ENCODE measurements around the gene TARS3.

Gene TARS3

DNA sequence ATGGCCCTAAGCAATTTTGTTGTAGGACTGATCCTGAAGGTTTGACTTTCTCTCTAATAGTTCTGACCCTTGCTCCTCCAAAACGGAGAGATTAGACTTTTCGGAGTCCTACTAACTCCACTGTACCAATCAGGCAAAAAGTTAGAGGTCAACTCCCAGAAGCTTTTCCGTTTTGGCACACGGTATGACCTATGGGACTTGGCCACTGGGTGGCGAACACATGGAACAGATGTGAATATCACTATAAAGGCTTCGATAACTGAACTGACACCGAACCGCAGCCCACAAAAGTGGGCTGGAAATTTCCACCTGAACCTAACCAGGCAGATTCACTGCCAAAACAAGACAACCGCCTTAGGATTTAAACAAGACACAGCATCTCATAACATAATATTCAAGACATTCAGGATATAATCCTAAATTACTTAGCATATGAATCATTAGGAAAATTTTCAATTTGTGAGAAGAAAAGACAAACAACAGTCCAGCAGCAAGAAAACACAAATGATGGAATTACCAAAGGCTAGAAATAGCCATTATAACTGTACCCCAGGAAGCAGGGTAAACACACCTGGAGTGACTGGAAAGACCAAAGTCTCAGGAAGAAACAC lies 59.9 kb downstream of the TARS3 start:
- TF ChIP-seq FOXP2 (optimal IDR thresholded peaks at IDR 0.05; ENCODE audit: borderline replicate concordance, extremely low read depth, extremely low read length, insufficient read depth) (no peak), REST (IDR thresholded peaks at IDR 0.05; ENCODE audit: insufficient read depth in 1 of 2, low read depth in 2 of 2, low read length in 2 of 2) (no peak), SIN3A (IDR thresholded peaks at IDR 0.05; ENCODE audit: borderline replicate concordance, insufficient read depth, low read length) (no peak), TAF1 (IDR thresholded peaks at IDR 0.05; ENCODE audit: borderline replicate concordance, insufficient read depth, low read length) (no peak), POLR2AphosphoS5 (IDR thresholded peaks at IDR 0.05; ENCODE audit: low read depth, low read length) (no peak)

DNA sequence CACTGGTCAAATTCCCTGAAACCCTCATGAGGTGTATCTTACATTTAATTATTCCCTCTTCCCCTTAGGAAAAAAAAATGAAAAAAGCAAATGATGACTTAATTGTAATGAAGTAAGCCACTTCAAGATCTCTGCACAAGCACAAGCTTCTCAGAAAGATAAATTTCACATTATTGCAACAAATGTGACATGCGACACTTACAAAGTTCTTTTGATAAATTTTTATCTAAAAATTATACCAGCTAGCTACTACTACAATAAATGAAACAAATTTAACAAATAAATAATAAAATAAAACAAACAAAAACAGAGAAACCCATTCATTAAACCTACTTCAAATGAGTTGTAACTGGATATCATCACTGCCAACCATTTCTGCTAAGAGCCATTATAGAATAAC lies 62.1 kb downstream of the TARS3 start:
- TF ChIP-seq POLR2AphosphoS5 (IDR thresholded peaks at IDR 0.05; ENCODE audit: low read depth, low read length) (no peak), REST (IDR thresholded peaks at IDR 0.05; ENCODE audit: insufficient read depth in 1 of 2, low read depth in 2 of 2, low read length in 2 of 2) (no peak), SIN3A (IDR thresholded peaks at IDR 0.05; ENCODE audit: borderline replicate concordance, insufficient read depth, low read length) (no peak), TAF1 (IDR thresholded peaks at IDR 0.05; ENCODE audit: borderline replicate concordance, insufficient read depth, low read length) (no peak), FOXP2 (optimal IDR thresholded peaks at IDR 0.05; ENCODE audit: borderline replicate concordance, extremely low read depth, extremely low read length, insufficient read depth) (no peak)

DNA sequence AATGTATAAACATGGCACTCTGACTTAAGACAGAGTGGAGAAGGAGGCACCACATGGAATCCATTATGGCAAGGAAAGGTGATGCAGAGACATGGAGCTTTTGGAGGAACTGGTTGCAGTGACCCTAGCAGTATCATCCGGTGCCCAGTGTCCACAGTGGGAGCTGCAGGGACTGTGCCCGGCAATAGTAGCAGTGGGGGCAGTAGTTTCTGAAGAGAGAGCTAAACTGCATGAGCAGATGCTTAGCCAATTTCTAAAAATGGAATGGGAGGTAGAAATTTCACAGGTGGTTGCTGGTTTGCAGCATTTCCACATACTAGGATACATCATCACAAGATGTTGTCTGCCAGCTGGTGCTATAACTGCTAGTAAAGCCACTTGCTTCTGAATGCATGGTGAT lies 64.3 kb downstream of the TARS3 start:
- no peak for TF ChIP-seq TAF1 (IDR thresholded peaks at IDR 0.05; ENCODE audit: borderline replicate concordance, insufficient read depth, low read length)
- TF ChIP-seq FOXP2 (optimal IDR thresholded peaks at IDR 0.05; ENCODE audit: borderline replicate concordance, extremely low read depth, extremely low read length, insufficient read depth): no peak
- no peak for TF ChIP-seq REST (IDR thresholded peaks at IDR 0.05; ENCODE audit: insufficient read depth in 1 of 2, low read depth in 2 of 2, low read length in 2 of 2)
- TF ChIP-seq POLR2AphosphoS5 (IDR thresholded peaks at IDR 0.05; ENCODE audit: low read depth, low read length): no peak
- TF ChIP-seq SIN3A (IDR thresholded peaks at IDR 0.05; ENCODE audit: borderline replicate concordance, insufficient read depth, low read length): no peak

DNA sequence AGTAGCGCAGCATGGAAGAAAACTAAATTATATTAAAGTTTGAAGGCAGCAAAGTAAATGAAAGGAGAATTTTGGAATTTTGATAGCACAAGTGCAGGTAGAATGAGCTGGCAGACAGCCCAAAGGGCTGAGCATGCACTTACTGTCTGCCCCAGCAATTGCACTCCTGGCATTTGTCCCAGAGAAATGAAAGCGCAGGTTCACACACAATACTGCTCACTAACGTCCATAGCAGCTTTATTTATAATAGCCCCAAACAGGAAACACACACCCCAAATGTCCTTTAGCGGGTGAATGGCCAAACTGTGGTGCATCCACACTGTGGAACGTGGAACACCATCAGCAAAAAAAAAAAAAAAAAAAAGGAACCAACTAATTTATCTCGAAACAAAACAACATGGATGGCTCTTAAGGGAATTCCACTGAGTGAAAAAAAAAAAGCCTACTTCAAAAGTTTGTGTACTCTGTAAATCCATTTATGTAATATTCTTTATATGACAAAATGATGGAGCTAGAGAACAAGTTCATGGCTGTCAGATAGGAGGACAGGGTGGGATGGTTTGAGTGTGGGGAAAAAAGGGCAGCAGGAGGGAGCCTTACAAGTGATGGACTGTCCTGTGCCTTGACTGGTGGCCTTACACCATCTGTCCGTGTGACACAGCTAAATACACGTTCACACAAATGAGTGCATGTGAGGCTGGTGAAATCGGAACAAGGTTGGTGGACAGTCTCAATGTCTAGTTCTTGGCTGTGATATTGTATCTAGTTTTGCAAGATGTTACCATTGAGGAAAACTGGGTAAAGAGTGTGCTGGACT lies 66.1 kb downstream of the TARS3 start:
- TF ChIP-seq POLR2AphosphoS5 (IDR thresholded peaks at IDR 0.05; ENCODE audit: low read depth, low read length) (no peak), SIN3A (IDR thresholded peaks at IDR 0.05; ENCODE audit: borderline replicate concordance, insufficient read depth, low read length) (no peak), TAF1 (IDR thresholded peaks at IDR 0.05; ENCODE audit: borderline replicate concordance, insufficient read depth, low read length) (no peak), FOXP2 (optimal IDR thresholded peaks at IDR 0.05; ENCODE audit: borderline replicate concordance, extremely low read depth, extremely low read length, insufficient read depth) (no peak), REST (IDR thresholded peaks at IDR 0.05; ENCODE audit: insufficient read depth in 1 of 2, low read depth in 2 of 2, low read length in 2 of 2) (no peak)

Data from PFSK-1 (cell line).